HG03439 (cell line): Measurements from ENCODE around the gene EIF5.
"Not testable (repeated sequence)": the region's sequence is repeated elsewhere in the genome, so short reads cannot be mapped to it uniquely, and the experiment has no call there.

Experiments used
- ATAC-seq: cut with Tn5 transposase; IDR thresholded peaks from one replicate; pipeline ENCODE4 v1.9.1; 2021; ENCODE audit warnings: mild to moderate bottlenecking, moderate library complexity; ENCODE audit not compliant: unreplicated experiment

Gene EIF5

DNA sequence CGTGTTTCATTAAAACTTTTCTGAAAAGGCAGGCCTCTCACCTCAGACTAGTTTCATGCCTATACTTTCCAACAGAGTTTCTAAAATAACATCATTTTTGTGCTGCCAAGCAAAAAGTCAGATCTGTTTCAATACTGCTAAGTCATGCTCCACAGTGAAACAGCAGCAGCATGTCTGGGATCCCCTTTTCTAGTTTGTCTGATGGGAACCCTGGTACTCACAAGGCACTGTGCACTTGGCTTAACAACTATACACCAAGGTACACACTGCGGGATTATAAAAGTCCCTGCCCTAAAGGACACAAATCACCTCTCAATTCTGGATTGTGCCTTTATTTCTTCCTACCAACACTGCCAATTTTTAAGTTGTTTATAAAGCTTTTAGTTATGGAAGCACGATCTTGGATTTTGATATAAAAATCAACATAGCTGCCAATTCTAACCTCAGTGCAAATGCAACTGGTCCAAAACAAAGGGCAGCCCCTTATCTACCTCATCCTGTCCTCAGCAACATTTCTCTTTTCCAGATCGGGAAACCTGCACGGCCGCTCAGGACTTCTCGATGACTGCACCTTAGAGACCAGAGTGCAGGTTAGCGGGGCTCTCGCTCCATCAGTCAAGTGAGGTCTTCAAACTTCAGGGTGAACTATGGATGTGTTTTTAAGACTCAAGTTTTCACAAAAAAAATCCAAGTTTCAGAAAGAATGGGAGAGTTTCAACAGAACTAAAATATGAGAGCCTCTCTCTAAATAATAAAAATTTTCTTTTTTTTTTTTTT lies 1.7 kb upstream of the EIF5 start:
- ATAC-seq = no peak

DNA sequence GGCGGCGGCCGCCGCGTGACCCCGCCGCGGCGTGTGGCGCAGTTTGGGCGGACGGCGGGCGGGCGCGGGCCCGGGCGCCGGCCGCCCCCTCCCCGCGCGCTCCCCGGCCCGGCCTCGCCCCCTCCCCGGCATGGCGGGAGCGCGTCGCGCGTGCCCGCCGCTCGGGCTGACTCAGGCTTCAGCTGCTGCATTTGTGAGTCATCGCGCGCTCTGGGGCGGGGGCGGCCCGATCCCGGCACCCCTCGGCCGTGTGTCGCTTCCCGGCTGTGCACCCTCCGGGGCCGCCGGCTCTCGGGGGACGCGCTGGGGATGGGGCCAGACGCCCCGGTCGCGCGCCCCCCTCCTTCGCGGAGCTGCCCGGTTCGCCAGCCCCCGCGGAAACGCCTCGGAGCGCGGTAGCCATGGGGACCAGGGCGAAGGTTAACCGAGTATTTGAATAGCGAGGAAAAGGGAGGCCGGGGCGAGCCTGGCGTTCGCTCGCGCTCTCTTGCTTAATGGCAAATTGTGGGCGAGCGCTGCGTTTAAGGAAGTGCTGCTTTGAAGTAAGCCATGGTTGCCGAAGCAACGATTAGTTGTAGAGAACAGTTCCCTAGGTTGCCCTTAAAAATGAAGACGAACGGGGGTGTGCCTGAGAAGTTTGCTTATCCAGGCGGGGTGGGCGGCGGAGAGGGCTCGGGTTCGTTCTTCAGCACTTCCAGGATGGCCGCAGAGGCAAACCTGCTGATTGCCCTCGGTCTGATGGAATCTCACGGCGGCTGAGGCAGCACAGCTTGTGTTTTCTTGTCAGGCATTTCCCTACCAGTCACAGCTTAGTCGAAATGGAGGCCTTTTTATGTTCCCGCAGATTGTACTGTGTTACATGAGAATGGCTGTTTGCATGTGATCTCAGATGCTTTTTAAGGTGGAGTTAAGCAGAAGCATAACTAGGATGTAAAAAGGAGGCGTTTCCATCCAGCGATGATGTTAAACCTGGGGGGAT lies 896 bp downstream of the EIF5 start:
- ATAC-seq = peak; percentile 20

- ATAC-seq = no peak
These were observed 2.2 kb downstream of the EIF5 start for GRCh38 chr14:103336191-103336590.

GRCh38 chr14:103337794-103338193 lies 3.8 kb downstream of the EIF5 start:
- ATAC-seq = no peak

GRCh38 chr14:103339561-103339960 lies 5.5 kb downstream of the EIF5 start:
- ATAC-seq = no peak

GRCh38 chr14:103340480-103341212 lies 6.6 kb downstream of the EIF5 start:
- ATAC-seq = no peak

DNA sequence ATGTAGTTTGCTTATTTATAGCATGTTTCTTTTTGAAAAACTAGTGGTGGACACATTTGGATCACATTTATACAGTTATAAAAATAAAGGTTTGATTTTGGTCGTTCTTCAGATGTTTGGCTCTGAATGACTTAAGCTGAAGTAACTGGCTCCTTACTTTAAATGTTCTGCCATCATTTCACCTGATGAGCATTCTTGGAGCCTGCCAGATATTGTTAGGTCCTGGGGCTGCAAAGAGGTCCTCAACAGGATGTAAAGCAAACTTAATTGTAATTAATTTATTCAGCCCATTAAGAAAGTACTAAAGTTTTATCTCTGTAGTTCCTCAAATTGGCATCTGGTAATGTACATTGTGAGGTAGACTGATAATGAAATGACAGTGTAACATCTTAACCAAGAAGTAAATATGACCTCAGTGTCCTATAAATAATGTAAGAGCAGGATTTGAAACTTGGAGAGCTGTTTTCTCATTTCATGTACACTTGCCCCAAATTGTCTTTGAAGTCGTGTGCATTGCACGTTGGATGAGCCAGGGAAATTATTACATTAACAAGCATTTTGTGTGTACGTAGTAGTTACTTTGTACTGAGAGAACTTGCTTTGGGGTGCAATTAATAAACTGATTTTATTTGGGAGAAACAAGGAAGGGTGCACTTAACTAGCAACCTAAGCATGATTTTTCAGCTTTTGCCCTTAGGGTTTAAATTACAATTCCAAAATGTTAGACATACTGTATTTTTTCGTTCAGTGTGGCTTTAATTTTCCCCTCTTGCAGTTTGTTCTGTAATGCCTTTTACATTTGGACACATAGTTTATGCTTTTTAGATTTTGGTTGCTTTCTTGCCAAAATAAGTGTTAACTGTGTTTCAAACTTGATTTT lies 7.5 kb downstream of the EIF5 start:
- ATAC-seq = no peak

GRCh38 chr14:103343164-103343879 lies 9.3 kb downstream of the EIF5 start:
- ATAC-seq = no peak

GRCh38 chr14:103343905-103344797 lies 10.1 kb downstream of the EIF5 start:
- ATAC-seq = no peak

DNA sequence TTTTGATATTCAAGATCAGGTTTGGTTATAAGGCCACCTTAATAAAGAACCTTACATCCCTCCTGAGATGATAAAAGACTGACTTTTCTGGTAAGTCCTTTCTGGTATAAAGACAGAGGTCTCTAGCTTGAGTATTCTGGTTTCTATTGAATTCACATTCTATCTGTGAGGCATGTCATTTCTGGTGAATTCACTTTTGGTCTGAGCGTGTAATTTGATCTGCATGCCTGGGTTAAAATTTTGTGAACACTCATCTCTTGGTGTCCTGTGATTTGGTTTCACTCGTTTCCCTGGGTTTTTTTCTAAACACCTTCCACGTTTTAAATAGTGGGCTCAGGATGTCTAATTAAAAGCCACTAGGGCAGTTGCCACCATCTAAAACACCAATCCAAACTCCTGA lies 12.2 kb downstream of the EIF5 start:
- no peak for ATAC-seq

- no peak for ATAC-seq
These were observed 13.2 kb downstream of the EIF5 start for GRCh38 chr14:103347091-103347815.

GRCh38 chr14:103348154-103348553 lies 14.1 kb downstream of the EIF5 start:
- no peak for ATAC-seq

DNA sequence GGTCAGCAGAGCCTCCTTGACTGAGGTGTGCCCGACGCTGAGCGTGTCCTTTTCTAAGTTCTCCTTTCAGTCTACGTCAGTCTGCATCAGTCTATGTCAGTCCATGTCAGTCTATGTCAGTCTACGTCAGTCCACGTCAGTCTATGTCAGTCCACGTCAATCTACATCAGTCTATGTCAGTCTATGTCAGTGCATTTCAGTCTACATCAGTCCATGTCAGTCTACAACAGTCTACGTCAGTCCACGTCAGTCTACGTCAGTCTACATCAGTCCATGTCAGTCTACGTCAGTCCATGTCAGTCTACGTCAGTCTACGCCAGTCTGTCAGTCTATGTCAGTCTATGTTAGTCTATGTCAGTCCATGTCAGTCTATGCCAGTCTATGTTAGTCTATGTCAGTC lies 15.9 kb downstream of the EIF5 start:
- ATAC-seq = no peak

DNA sequence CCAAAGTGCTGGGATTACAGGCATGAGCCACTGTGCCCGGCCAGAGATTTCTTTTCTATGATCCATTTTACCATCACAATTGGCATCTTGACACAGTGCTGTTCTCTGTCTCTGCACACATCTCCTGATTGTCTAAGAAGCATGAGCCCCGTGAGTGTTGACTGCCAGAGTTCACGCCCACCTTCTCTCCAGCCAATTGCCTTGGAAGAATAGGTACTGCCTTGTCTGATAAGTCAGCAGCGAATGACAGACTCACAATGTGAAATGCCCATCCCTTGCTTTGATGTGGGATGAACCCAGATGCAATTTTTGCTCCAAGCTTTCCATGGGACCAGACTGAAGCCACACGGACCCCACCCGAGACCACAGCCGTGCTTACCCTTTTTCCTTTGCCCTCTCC lies 19.3 kb downstream of the EIF5 start:
- ATAC-seq = no peak

DNA sequence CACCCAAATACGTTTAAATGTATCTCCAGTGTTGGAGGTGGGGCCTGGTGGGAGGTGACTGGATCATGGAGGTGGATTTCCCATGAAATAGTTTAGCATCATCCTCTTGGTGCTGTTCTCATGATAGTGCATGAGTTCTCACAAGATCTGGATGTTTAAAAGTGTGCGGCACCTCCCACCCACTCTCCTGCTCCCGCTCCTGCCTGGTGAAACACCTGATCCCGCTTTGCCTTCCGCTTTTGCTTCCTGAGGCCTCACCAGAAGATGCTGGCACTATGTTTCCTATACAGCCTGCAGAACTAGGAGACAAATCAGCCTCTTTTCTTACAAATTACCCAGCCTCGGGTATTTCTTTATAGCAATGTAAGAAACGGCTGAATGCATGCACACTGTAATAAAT lies 20.1 kb downstream of the EIF5 start:
- no peak for ATAC-seq

GRCh38 chr14:103356024-103356682 lies 22.1 kb downstream of the EIF5 start:
- ATAC-seq = no peak

DNA sequence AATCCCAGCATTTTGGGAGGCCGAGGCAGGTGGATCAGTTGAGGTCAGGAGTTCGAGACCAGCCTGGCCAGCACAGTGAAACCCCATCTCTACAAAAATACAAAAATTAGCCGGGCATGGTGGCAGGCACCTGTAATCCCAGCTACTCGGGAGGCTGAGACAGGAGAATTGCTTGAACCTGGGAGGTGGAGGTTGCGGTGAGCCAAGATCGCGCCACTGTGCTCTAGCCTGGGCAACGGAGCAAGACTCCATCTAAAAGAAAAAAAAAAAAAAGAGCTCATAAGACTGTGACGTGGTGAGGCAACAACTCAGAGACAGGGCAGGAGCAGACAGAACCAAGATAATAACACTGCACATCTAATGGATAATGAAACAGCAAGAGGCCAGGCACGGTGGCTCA lies 23.5 kb downstream of the EIF5 start:
- not testable (repeated sequence) for ATAC-seq
